Measurements from ENCODE around the gene B4GALNT3. TPM values are rescaled to one million over a fixed set of nuclear protein-coding genes. Genes with fewer than 3 reads are reported as not detected.

The B4GALNT3 gene
- total RNA-seq, 2 experiments from 2014 or later = 6.1 to 7.0 TPM

DNA sequence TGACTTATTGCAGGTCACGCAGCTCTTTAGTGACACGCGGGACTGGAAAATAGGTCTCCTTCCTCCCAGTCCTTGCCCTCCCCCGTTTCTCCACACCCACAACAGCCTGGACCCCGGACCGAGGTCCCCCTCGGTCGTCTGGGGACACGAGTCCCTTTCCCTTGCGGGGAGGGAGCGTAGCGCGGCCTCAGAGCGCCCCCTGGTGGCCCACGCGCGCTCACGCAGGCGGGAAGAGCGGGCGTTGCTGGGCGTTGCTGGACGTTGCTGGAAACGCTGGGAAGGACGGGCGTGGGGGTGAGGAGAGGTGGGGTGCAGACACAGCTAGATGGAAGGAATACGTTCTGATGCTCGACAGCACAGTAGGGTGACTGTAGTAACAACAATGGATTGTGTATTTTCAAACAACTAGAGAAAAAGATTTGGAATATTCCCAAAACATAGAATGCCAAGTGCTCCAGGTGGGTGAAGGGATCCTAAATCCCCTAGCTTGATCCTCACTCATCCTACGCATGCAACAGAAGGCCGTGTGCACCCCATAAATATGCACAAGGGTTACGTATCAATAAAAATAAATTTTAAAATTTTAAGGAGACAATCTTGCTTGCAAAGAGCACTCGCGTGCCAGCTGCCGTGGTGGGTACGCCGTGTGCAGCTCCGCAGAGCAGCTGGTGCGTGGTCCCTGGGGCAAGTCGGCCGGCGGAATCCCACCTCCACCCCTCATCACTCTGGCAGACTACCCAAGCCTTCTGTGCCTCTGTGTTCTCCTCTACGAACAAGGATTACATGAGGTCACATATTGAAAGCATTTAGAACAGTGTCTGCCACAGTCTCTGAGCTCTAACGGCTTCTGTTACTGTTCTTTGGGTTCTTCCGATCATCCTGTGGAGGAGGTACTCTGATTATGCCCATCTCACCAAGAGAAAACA is 87.4 kb downstream of the B4GALNT3 start:
- no peak overlapping the region for H3K4me3 Mint-ChIP-seq
- ChIA-PET POLR2A (no interaction called here), CTCF (interaction anchor here (0.6 to 3.6 kb wide), 31 partner anchors 9 to 413 kb away, joined by 3 to 73 read pairs (median 4); partner anchors contain the start of gene RAD52)
- H3K36me3 Mint-ChIP-seq (ENCODE audit: low read depth) = no peaks in the 10 kb centered on the region
- peak; percentile 64 for DNase-seq
- peak overlapping the region; percentile 54 for H3K27ac Mint-ChIP-seq
- H3K4me1 Mint-ChIP-seq = peaks cover 37% of the 10 kb centered on the region
- no peaks in the 10 kb centered on the region for H3K9me3 Mint-ChIP-seq
- peaks cover 13% of the 10 kb centered on the region for H3K27me3 Mint-ChIP-seq

DNA sequence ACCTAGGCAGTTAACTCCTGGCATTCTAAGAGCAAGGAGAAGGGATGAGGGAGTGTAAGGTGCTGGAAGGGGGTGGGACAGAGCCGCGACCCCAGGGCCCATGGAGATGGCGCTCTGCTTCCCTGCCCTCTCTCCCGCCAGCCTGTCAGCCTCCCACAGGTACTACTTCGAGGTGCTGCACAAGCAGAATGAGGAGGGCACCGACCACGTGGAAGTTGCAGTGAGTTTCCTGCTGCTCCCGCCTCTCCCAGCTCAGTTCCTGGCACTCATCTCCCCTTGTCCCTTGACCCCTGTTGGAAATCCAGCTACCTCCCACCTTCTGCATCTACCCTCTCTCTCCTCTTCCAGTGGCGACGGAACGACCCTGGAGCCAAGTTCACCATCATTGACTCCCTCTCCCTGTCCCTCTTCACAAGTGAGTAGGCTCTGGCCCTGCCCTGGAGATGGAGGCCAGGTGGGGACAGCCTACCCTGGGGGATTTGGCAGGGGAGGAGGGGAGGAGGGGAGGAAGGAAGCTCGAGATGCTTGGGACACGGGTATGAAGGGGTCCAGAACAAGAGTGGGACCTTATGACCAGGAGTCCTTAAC is 88.2 kb downstream of the B4GALNT3 start:
- ChIA-PET POLR2A (no interaction called here), CTCF (interaction anchor here (0.7 to 3.6 kb wide), 23 partner anchors 8 to 412 kb away, joined by 3 to 73 read pairs (median 4); partner anchors contain the start of gene RAD52)
- DNase-seq = no peak
- no peaks in the 10 kb centered on the region for H3K36me3 Mint-ChIP-seq (ENCODE audit: low read depth)
- H3K27ac Mint-ChIP-seq = peak overlapping the region; percentile 54
- no peaks in the 10 kb centered on the region for H3K9me3 Mint-ChIP-seq
- H3K4me3 Mint-ChIP-seq = no peak overlapping the region
- H3K27me3 Mint-ChIP-seq = peaks cover 13% of the 10 kb centered on the region
- H3K4me1 Mint-ChIP-seq = peaks cover 45% of the 10 kb centered on the region

DNA sequence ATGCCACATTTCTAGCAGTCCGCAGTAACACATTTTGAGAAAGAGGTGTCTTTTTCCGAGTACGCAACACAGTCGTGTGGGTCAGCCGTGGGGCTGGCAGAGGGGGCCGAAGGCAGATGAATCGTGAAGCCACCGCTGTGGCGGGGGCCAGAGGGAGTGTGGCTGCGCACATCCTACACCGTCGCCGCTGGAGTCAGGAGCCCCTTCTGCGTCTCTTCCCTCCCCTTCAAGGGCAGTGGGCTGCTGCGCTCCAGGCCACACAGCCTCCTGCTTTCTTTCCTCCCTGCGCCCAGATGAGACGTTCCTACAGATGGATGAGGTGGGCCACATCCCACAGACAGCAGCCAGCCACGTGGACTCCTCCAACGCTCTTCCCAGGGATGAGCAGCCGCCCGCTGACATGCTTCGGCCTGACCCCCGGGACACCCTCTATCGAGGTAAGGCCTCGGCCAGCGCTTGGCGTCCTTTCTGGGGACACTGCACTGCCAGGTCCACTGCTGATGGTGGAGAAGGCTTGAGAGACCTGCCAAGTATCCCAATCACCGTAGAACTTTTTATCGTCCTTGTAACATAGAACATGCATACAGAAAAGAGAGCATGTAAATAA is 89.8 kb downstream of the B4GALNT3 start:
- no peak for DNase-seq
- no peaks in the 10 kb centered on the region for H3K9me3 Mint-ChIP-seq
- peaks cover 57% of the 10 kb centered on the region for H3K4me1 Mint-ChIP-seq
- H3K36me3 Mint-ChIP-seq (ENCODE audit: low read depth) = peaks cover 7% of the 10 kb centered on the region
- H3K4me3 Mint-ChIP-seq = no peak overlapping the region
- no peak overlapping the region for H3K27ac Mint-ChIP-seq
- ChIA-PET POLR2A (no interaction called here), CTCF (interaction anchor here (3.3 to 3.6 kb wide), 2 partner anchors 96 to 97 kb away, joined by 33 to 73 read pairs; no protein-coding TSS in a partner anchor)
- peaks cover 13% of the 10 kb centered on the region for H3K27me3 Mint-ChIP-seq

DNA sequence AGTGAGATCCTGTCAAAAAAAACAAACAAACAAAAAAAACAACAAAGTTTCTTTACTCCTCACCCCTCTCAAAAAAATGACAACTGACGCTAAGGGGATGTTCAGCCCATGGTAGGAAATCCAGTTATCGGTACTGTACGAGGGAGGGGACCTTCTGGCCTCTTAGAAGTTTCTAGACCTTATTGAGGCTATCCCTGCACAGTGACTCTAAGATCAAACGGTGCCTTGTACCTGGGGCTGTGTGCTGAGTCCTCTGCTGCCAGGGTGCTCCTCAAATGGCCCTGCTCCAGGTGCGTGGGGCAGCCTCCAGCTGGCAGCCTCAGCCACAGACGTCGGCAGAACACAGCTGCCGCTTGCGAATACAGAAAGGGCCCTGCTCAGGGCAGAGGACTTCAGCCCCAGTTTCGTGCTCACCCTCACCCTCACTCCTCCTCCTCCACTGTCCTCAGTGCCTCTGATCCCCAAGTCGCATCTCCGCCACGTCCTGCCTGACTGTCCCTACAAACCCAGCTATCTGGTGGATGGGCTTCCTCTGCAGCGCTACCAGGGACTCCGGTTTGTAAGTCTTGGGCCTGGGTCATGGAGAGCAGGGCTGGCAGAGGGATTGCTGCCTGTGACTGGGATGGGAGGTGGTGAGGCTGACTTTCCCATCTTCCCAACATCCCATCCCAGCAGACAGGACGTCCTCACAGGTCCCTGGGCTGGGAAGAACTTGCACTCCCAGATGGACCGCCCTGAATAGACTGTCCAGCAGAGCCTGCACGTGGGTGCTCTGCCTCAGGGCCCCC is 90.9 kb downstream of the B4GALNT3 start:
- Mint-ChIP-seq H3K4me1 (peaks cover 59% of the 10 kb centered on the region), H3K9me3 (no peaks in the 10 kb centered on the region), H3K27me3 (peaks cover 8% of the 10 kb centered on the region), H3K4me3 (no peak overlapping the region), H3K36me3 (ENCODE audit: low read depth) (peaks cover 12% of the 10 kb centered on the region), H3K27ac (peak overlapping the region; percentile 33)
- DNase-seq = no peak
- CTCF ChIA-PET = interaction anchor here (1.0 to 3.3 kb wide), 6 partner anchors 10 to 109 kb away, joined by 3 to 33 read pairs (median 3); no protein-coding TSS in a partner anchor
- POLR2A ChIA-PET = no interaction called here

DNA sequence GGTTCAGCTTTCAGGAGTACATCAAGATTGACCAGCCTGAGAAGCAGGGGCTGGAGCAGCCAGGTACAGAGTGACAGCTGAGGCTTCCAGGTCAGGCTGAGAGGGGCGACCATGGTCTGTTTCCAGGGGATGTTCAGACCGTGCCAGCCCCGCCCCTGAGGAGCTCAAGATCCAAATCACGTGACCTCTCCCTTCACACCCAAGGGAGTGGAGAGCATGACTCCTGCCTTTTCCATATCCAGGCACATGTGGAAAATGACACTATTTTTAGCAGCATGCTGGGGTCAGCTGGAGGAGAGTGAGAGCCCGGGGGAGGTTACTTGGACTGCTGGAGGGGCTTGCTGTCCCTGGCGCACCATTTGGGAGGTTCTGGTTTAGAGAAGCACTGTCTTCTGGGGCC is 92.7 kb downstream of the B4GALNT3 start:
- peak overlapping the region; percentile 40 for H3K4me3 Mint-ChIP-seq
- H3K36me3 Mint-ChIP-seq (ENCODE audit: low read depth) = peaks cover 16% of the 10 kb centered on the region
- ChIA-PET POLR2A (no interaction called here), CTCF (interaction anchor here (0.5 to 3.3 kb wide), 5 partner anchors 8 to 110 kb away, joined by 3 to 33 read pairs (median 3); no protein-coding TSS in a partner anchor)
- H3K4me1 Mint-ChIP-seq = peaks cover 63% of the 10 kb centered on the region
- DNase-seq = no peak
- H3K27ac Mint-ChIP-seq = peak overlapping the region; percentile 89
- no peaks in the 10 kb centered on the region for H3K9me3 Mint-ChIP-seq
- peaks cover 4% of the 10 kb centered on the region for H3K27me3 Mint-ChIP-seq

DNA sequence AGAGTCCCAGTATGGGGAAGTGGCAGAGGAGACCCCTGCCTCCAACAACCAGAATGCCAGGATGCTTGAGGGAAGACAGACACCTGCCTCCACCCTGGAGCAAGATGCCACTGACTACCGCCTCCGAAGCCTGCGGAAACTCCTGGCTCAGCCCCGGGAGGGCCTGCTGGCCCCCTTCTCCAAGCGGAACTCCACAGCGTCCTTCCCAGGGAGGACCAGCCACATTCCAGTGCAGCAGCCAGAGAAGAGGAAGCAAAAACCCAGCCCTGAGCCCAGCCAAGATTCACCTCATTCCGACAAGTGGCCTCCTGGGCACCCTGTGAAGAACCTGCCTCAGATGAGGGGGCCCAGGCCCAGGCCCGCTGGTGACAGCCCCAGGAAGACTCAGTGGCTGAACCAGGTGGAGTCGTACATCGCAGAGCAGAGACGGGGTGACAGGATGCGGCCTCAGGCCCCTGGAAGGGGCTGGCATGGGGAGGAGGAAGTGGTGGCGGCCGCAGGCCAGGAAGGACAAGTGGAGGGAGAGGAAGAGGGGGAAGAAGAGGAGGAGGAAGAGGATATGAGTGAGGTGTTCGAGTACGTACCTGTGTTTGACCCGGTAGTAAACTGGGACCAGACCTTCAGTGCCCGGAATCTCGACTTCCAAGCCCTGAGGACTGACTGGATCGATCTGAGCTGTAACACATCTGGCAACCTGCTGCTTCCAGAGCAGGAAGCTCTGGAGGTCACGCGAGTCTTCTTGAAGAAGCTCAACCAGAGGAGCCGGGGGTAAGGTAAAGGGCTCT is 93.7 kb downstream of the B4GALNT3 start:
- POLR2A ChIA-PET = interaction anchor here (0.6 kb wide), 1 partner anchor 164 kb away, joined by 3 read pairs; no protein-coding TSS in a partner anchor

DNA sequence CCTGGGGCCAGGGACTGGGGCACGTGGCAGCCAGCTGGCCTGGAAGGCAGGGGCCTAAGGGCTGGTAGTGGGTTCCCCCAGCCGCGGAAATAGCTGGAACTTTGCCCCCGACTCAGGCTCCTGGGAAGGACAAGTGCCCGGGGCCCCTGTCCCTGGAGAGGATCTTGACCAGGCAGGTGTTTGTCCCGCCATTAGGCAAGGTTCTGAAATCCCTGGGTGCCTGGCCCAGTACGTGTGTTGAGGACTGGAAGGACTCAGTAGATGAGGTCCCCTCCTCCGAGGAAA is 94.2 kb downstream of the B4GALNT3 start:
- peak overlapping the region; percentile 89 for H3K27ac Mint-ChIP-seq
- H3K4me3 Mint-ChIP-seq = peak overlapping the region; percentile 84
- H3K27me3 Mint-ChIP-seq = no peaks in the 10 kb centered on the region
- POLR2A ChIA-PET = interaction anchor here (0.6 kb wide), 1 partner anchor 164 kb away, joined by 3 read pairs; no protein-coding TSS in a partner anchor
- H3K9me3 Mint-ChIP-seq = no peaks in the 10 kb centered on the region
- H3K36me3 Mint-ChIP-seq (ENCODE audit: low read depth) = peaks cover 23% of the 10 kb centered on the region
- no peak for DNase-seq
- CTCF ChIA-PET = interaction anchor here (0.6 to 1.3 kb wide), 2 partner anchors 112 to 389 kb away, joined by 3 to 5 read pairs; no protein-coding TSS in a partner anchor
- peaks cover 66% of the 10 kb centered on the region for H3K4me1 Mint-ChIP-seq

More for the DNA sequence above, 93.7 kb downstream of the B4GALNT3 start:
- CTCF ChIA-PET = interaction anchor here (1.3 to 3.3 kb wide), 2 partner anchors 101 to 111 kb away, joined by 3 to 33 read pairs; no protein-coding TSS in a partner anchor
- H3K36me3 Mint-ChIP-seq (ENCODE audit: low read depth) = peaks cover 18% of the 10 kb centered on the region
- H3K9me3 Mint-ChIP-seq = no peaks in the 10 kb centered on the region
- peak overlapping the region; percentile 84 for H3K4me3 Mint-ChIP-seq
- peak overlapping the region; percentile 89 for H3K27ac Mint-ChIP-seq
- peak; percentile 66 for DNase-seq
- peaks cover under 1% of the 10 kb centered on the region for H3K27me3 Mint-ChIP-seq
- H3K4me1 Mint-ChIP-seq = peaks cover 64% of the 10 kb centered on the region

DNA sequence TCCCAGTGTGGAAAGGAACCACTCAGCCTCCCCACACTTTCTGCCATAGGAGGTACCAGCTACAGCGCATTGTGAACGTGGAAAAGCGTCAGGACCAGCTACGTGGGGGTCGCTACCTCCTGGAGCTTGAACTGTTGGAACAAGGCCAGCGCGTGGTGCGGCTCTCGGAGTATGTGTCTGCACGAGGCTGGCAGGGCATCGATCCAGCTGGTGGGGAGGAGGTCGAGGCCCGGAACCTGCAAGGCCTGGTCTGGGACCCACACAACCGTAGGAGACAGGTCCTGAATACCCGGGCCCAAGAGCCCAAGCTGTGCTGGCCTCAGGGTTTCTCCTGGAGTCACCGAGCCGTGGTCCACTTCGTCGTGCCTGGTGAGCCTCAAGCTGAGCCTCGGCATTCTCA is 96.8 kb downstream of the B4GALNT3 start:
- no peaks in the 10 kb centered on the region for H3K27me3 Mint-ChIP-seq
- peaks cover 64% of the 10 kb centered on the region for H3K4me1 Mint-ChIP-seq
- ChIA-PET CTCF (interaction anchor here (0.6 to 2.5 kb wide), 5 partner anchors 10 to 378 kb away, joined by 3 to 14 read pairs (median 4); no protein-coding TSS in a partner anchor), POLR2A (no interaction called here)
- H3K36me3 Mint-ChIP-seq (ENCODE audit: low read depth) = peaks cover 29% of the 10 kb centered on the region
- H3K9me3 Mint-ChIP-seq = no peaks in the 10 kb centered on the region
- no peak overlapping the region for H3K27ac Mint-ChIP-seq
- H3K4me3 Mint-ChIP-seq = no peak overlapping the region
- DNase-seq = no peak

DNA sequence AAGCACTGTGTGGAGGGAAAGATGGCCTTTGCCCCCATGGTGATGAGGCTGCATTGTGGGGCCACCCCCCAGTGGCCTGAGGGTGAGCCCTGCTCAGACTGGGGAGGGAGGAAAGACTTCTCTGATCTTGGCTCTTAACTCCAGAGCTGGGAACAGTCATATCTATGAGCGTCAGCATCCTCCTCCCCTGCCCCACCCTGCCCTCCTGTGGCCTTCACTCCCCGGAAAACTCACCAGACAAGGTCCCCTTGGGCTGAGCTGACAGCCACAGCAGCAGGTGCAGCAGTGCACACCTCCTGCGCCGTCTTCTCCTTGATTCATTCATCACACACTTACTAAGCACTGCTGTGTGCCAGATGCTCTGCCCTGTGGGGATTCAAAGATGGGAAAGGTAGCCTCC is 98.8 kb downstream of the B4GALNT3 start:
- no peaks in the 10 kb centered on the region for H3K9me3 Mint-ChIP-seq
- CTCF ChIA-PET = interaction anchor here (1.3 to 1.9 kb wide), 5 partner anchors 10 to 391 kb away, joined by 3 to 13 read pairs (median 4); partner anchors contain the start of gene RAD52
- DNase-seq = no peak
- peaks cover 27% of the 10 kb centered on the region for H3K36me3 Mint-ChIP-seq (ENCODE audit: low read depth)
- H3K4me1 Mint-ChIP-seq = peaks cover 63% of the 10 kb centered on the region
- POLR2A ChIA-PET = no interaction called here
- H3K27me3 Mint-ChIP-seq = no peaks in the 10 kb centered on the region
- H3K4me3 Mint-ChIP-seq = no peak overlapping the region
- H3K27ac Mint-ChIP-seq = no peak overlapping the region

DNA sequence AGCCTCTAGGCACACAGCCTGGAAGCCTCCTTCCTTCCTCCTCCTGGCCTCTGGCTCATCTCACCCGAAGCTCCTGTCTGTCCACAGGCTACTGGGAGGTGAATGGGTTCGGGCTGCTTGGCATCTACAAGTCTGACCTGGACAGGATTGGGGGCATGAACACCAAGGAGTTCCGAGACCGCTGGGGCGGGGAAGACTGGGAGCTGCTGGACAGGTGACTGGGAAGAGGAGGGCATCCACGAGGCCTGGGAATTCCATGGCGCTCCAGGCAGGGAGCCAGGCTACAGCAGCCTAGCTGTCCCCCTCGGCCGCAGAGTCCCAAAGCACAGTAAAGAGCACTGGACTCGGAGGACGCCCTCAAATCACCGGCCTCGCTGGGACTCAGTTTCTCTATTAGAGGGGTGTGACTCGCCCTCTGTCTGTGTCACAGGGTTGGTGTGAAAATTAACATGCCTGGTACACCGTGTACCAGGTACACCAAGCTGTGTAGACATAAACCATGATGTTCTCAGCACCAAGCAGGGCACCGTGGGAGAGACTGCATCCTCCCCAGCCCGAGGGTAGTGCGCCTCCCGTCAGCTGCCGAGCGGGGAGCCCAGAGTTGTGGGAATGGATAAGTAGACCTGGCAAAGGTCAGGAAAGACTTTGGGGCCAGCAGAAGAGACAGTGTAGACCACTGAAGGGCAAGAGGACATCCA is 99.6 kb downstream of the B4GALNT3 start:
- POLR2A ChIA-PET = no interaction called here
- Mint-ChIP-seq H3K9me3 (no peaks in the 10 kb centered on the region), H3K4me3 (no peak overlapping the region), H3K27me3 (no peaks in the 10 kb centered on the region), H3K36me3 (ENCODE audit: low read depth) (peaks cover 25% of the 10 kb centered on the region), H3K27ac (no peak overlapping the region), H3K4me1 (peaks cover 64% of the 10 kb centered on the region)
- CTCF ChIA-PET = interaction anchor here (0.6 to 2.1 kb wide), 5 partner anchors 11 to 637 kb away, joined by 3 to 13 read pairs (median 5); no protein-coding TSS in a partner anchor
- DNase-seq = no peak

DNA sequence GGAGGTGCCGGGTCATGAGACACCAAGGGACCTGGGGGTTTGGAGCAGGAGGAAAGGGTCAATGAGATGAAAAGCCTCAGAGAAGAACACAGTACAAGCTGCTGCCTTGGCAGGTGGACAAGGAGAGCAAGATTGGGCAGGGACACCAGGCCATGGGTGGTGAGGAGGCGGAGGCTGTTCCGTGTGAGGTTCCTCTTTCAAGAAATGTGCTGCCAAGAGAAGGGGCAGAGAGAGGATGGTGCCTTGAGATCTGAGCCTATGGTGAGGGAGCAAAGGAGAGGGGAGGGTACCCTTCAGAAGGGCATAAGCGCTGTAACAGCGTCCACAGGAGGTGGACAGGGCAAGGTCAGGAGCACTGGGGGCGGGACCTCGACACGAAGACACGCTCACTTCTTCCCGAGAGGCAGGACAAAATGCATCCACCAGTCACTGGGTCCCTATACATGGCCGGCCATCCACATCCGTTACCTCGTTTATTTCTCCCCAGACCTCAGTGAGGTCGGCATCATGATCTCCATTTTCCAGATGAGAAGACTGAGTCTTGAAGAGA is 100.2 kb downstream of the B4GALNT3 start:
- Mint-ChIP-seq H3K4me1 (peaks cover 71% of the 10 kb centered on the region), H3K36me3 (ENCODE audit: low read depth) (peaks cover 27% of the 10 kb centered on the region), H3K9me3 (no peaks in the 10 kb centered on the region), H3K4me3 (no peak overlapping the region), H3K27me3 (no peaks in the 10 kb centered on the region), H3K27ac (no peak overlapping the region)
- ChIA-PET CTCF (interaction anchor here (0.6 to 2.1 kb wide), 5 partner anchors 10 to 636 kb away, joined by 3 to 7 read pairs (median 5); no protein-coding TSS in a partner anchor), POLR2A (no interaction called here)
- DNase-seq = no peak
